Liver (tissue), 9 donors: ENCODE results near the gene GPATCH3. TPM values are rescaled to one million over a fixed set of nuclear protein-coding genes. Genes with fewer than 3 reads are reported as not detected.

Experiments used
- DNase-seq: peaks from one replicate; pipeline ENCODE4 v3.0.0-alpha.2; 2017; ENCODE audit warnings: low spot score
- H3K27ac ChIP-seq, 2 donors: one replicate each; pipeline ENCODE4 v1.7.0; 2013; ENCODE audit warnings: inconsistent platforms in 2 of 2, low read length in 2 of 2, control low read depth in 1 of 2, low read depth in 1 of 2, mild to moderate bottlenecking in 1 of 2
- H3K27me3 ChIP-seq, 4 donors: one replicate each; pipeline versions ENCODE4 v1.6.1 to v1.7.0; 2013; ENCODE audit warnings: low read length in 3 of 4, inconsistent platforms in 1 of 4, mild to moderate bottlenecking in 1 of 4, moderate library complexity in 1 of 4; ENCODE audit not compliant: control insufficient read depth in 4 of 4, insufficient read depth in 4 of 4
- H3K36me3 ChIP-seq, 4 donors: one replicate each; pipeline versions ENCODE4 v1.6.1 to v1.7.0; 2013; ENCODE audit warnings: low read length in 3 of 4, mild to moderate bottlenecking in 3 of 4, low read depth in 1 of 4, moderate library complexity in 1 of 4; ENCODE audit not compliant: control insufficient read depth in 4 of 4, insufficient read depth in 3 of 4
- H3K4me1 ChIP-seq, 4 donors: one replicate each; pipeline versions ENCODE4 v1.6.1 to v1.7.0; 2013; ENCODE audit warnings: low read length in 3 of 4, mild to moderate bottlenecking in 3 of 4, moderate library complexity in 1 of 4; ENCODE audit not compliant: control insufficient read depth in 4 of 4, insufficient read depth in 4 of 4
- H3K4me3 ChIP-seq, 3 donors: one replicate each; pipeline versions ENCODE4 v1.6.1 to v1.7.0; 2013; ENCODE audit warnings: low read length in 3 of 3, control low read depth in 1 of 3, low read depth in 1 of 3, mild to moderate bottlenecking in 1 of 3
- H3K9ac ChIP-seq, 2 donors: one replicate each; pipeline ENCODE4 v1.7.0; 2013; ENCODE audit warnings: low read length in 2 of 2, mild to moderate bottlenecking in 2 of 2, moderate library complexity in 2 of 2, control low read depth in 1 of 2, low read depth in 1 of 2
- H3K9me3 ChIP-seq, 4 donors: one replicate each; pipeline versions ENCODE4 v1.6.1 to v1.7.0; 2013; ENCODE audit warnings: low read length in 3 of 4; ENCODE audit not compliant: control insufficient read depth in 4 of 4
- EGR1 ChIP-seq, 2 donors: IDR thresholded peaks; 2 replicates each; pipeline ENCODE4 v1.6.1; 2016 to 2018; ENCODE audit warnings: antibody characterized with exemption in 2 of 2, low read depth in 2 of 2
- FOXA1 ChIP-seq: IDR thresholded peaks from 2 replicates; pipeline ENCODE4 v1.6.1; 2016; ENCODE audit warnings: antibody characterized with exemption
- FOXA2 ChIP-seq: IDR thresholded peaks from 2 replicates; pipeline ENCODE4 v1.6.1; 2016; ENCODE audit warnings: antibody characterized with exemption
- HNF4G ChIP-seq: IDR thresholded peaks from 2 replicates; pipeline ENCODE4 v1.6.1; 2016; ENCODE audit warnings: antibody characterized with exemption
- JUND ChIP-seq, 2 donors: IDR thresholded peaks; 2 replicates each; pipeline ENCODE4 v1.6.1; 2016; ENCODE audit warnings: antibody characterized with exemption in 2 of 2
- NR2F2 ChIP-seq: IDR thresholded peaks from 2 replicates; pipeline ENCODE4 v1.6.1; 2016; ENCODE audit warnings: antibody characterized with exemption
- RXRA ChIP-seq, 2 donors: IDR thresholded peaks; 2 replicates each; pipeline ENCODE4 v1.6.1; 2017 to 2018; ENCODE audit warnings: antibody characterized with exemption in 2 of 2, mild to moderate bottlenecking in 1 of 2
- SP1 ChIP-seq: IDR thresholded peaks from 2 replicates; pipeline ENCODE4 v1.6.1; 2018; ENCODE audit warnings: antibody characterized with exemption, mild to moderate bottlenecking
- TAF1 ChIP-seq: conservative IDR thresholded peaks from 2 replicates; pipeline ENCODE4 v1.6.1; 2016; ENCODE audit warnings: antibody characterized with exemption, mild to moderate bottlenecking
- YY1 ChIP-seq: IDR thresholded peaks from 2 replicates; pipeline ENCODE4 v1.6.1; 2016; ENCODE audit warnings: antibody characterized with exemption, mild to moderate bottlenecking
- WGBS: extraction: QIAGEN DNeasy Blood & Tissue Kit; methylation state at CpG from one replicate; pipeline ENCODE4 v1.1.7; 2013; 5-methylcytosine and 5-hydroxymethylcytosine counted together
- polyA plus RNA-seq, 2 donors: library from polyadenylated mRNA; stranded (reverse) in 1 of 2; unstranded in 1 of 2; fragments of 200-250 nt in 1 of 2; fragments of >200 nt in 1 of 2; fragmentation: Nextera tagmentation in 1 of 2; extraction: Ambion mirVana in 1 of 2; gene quantifications; one replicate each; pipeline versions ENCODE4 v1.2.1 to v1.2.3, GENCODE V29; 2013 to 2015
- total RNA-seq, 2 donors: library from RNA; depleted of rRNA; stranded (reverse); fragments of >200 nt; gene quantifications; one replicate each; pipeline ENCODE4 v1.2.3, GENCODE V29; 2014
- TF ChIP-seq, protein P1 (sequence below): fragments of 150-350 bp; IDR thresholded peaks from 2 replicates; pipeline ENCODE4 v1.5.1; 2017; ENCODE audit warnings: improper control_type of control experiment, low read depth, low read length; ENCODE audit not compliant: missing input control
- TF ChIP-seq, protein P2 (sequence below): IDR thresholded peaks from 2 replicates; pipeline ENCODE4 v1.6.1; 2016; ENCODE audit warnings: antibody characterized with exemption
- TF ChIP-seq, protein P3 (sequence below): IDR thresholded peaks from 2 replicates; pipeline ENCODE4 v1.6.1; 2016; ENCODE audit warnings: antibody characterized with exemption
- TF ChIP-seq, protein P4 (sequence below): IDR thresholded peaks from 2 replicates; pipeline ENCODE4 v1.6.1; 2016; ENCODE audit warnings: antibody characterized with exemption
- TF ChIP-seq, protein P5 (sequence below): IDR thresholded peaks from 2 replicates; pipeline ENCODE4 v1.6.1; 2016; ENCODE audit warnings: antibody characterized with exemption, mild to moderate bottlenecking
- donor health status: healthy.
- donor health status: healthy.
- donor health status: healthy.
- donor health status: healthy.
- donor health status: healthy.

The GPATCH3 gene
- total and polyA plus RNA-seq, 4 donors: 5.8 to 6.3 (median 6.2) TPM

DNA sequence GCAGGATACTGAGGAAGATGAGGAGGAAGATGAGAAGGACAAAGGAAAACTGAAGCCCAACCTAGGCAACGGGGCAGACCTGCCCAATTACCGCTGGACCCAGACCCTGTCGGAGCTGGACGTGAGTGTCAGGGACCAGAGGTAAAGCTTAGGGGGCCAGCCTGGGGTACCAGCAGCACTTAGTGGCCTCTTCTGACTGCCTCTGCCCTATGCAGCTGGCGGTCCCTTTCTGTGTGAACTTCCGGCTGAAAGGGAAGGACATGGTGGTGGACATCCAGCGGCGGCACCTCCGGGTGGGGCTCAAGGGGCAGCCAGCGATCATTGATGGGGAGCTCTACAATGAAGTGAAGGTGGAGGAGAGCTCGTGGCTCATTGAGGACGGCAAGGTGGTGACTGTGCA lies 42.4 kb upstream of the GPATCH3 start:
- TF ChIP-seq, protein P1, sequence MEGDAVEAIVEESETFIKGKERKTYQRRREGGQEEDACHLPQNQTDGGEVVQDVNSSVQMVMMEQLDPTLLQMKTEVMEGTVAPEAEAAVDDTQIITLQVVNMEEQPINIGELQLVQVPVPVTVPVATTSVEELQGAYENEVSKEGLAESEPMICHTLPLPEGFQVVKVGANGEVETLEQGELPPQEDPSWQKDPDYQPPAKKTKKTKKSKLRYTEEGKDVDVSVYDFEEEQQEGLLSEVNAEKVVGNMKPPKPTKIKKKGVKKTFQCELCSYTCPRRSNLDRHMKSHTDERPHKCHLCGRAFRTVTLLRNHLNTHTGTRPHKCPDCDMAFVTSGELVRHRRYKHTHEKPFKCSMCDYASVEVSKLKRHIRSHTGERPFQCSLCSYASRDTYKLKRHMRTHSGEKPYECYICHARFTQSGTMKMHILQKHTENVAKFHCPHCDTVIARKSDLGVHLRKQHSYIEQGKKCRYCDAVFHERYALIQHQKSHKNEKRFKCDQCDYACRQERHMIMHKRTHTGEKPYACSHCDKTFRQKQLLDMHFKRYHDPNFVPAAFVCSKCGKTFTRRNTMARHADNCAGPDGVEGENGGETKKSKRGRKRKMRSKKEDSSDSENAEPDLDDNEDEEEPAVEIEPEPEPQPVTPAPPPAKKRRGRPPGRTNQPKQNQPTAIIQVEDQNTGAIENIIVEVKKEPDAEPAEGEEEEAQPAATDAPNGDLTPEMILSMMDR: no peak
- TF ChIP-seq, protein P2, sequence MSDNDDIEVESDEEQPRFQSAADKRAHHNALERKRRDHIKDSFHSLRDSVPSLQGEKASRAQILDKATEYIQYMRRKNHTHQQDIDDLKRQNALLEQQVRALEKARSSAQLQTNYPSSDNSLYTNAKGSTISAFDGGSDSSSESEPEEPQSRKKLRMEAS: no peak
- TF ChIP-seq JUND (IDR thresholded peaks at IDR 0.05): no peak
- TF ChIP-seq YY1: no peak
- TF ChIP-seq SP1: no peak
- Histone ChIP-seq H3K27me3 (no peaks in the 10 kb centered on the region), H3K9me3 (no peaks in the 10 kb centered on the region), H3K27ac (no peak overlapping the region), H3K36me3 (peaks cover 5 to 15% (median 10%) of the 10 kb centered on the region in 4 donors), H3K9ac (no peak overlapping the region), H3K4me3 (no peak overlapping the region), H3K4me1 (peaks cover 39 to 72% (median 55%) of the 10 kb centered on the region in 4 donors)
- WGBS: 97% methylated on average over 12 of the region's 12 CpGs
- DNase-seq: no peak

DNA sequence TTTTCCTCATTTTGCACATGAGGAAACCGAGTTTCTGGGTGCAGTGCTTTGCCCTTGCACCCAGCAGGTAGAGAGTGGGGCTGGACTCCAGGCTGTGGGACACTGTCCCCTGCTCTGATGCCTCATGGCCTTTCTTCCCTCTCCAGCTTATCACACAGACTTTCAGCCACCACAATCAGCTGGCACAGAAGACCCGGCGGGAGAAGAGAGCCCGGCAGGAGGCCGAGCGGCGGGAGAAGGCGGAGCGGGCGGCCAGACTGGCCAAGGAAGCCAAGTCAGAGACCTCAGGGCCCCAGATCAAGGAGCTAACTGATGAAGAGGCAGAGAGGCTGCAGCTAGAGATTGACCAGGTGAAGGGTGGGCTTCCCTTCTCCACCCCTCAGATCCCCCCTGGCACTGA lies 41.0 kb upstream of the GPATCH3 start:
- 88% methylated on average over 10 of the region's 10 CpGs for WGBS
- no peaks in the 10 kb centered on the region for H3K9me3 ChIP-seq
- H3K27me3 ChIP-seq: no peaks in the 10 kb centered on the region
- H3K27ac ChIP-seq: no peak overlapping the region
- DNase-seq: no peak
- no peak overlapping the region for H3K9ac ChIP-seq
- peaks cover 38 to 72% (median 58%) of the 10 kb centered on the region in 4 donors for H3K4me1 ChIP-seq
- no peak overlapping the region for H3K4me3 ChIP-seq
- TF ChIP-seq YY1 (no peak), TAF1 (no peak), NR2F2 (no peak), SP1 (no peak), FOXA1 (no peak), FOXA2 (no peak), HNF4G (no peak), EGR1 (IDR thresholded peaks at IDR 0.05; ENCODE audit: low read depth in 2 of 2) (no peak), RXRA (IDR thresholded peaks at IDR 0.05) (no peak), JUND (IDR thresholded peaks at IDR 0.05) (no peak)
- TF ChIP-seq, protein P1: no peak
- TF ChIP-seq, protein P3, sequence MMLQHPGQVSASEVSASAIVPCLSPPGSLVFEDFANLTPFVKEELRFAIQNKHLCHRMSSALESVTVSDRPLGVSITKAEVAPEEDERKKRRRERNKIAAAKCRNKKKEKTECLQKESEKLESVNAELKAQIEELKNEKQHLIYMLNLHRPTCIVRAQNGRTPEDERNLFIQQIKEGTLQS: no peak
- TF ChIP-seq, protein P4, sequence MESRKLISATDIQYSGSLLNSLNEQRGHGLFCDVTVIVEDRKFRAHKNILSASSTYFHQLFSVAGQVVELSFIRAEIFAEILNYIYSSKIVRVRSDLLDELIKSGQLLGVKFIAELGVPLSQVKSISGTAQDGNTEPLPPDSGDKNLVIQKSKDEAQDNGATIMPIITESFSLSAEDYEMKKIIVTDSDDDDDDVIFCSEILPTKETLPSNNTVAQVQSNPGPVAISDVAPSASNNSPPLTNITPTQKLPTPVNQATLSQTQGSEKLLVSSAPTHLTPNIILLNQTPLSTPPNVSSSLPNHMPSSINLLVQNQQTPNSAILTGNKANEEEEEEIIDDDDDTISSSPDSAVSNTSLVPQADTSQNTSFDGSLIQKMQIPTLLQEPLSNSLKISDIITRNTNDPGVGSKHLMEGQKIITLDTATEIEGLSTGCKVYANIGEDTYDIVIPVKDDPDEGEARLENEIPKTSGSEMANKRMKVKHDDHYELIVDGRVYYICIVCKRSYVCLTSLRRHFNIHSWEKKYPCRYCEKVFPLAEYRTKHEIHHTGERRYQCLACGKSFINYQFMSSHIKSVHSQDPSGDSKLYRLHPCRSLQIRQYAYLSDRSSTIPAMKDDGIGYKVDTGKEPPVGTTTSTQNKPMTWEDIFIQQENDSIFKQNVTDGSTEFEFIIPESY: no peak
- TF ChIP-seq, protein P2: no peak
- TF ChIP-seq, protein P5, sequence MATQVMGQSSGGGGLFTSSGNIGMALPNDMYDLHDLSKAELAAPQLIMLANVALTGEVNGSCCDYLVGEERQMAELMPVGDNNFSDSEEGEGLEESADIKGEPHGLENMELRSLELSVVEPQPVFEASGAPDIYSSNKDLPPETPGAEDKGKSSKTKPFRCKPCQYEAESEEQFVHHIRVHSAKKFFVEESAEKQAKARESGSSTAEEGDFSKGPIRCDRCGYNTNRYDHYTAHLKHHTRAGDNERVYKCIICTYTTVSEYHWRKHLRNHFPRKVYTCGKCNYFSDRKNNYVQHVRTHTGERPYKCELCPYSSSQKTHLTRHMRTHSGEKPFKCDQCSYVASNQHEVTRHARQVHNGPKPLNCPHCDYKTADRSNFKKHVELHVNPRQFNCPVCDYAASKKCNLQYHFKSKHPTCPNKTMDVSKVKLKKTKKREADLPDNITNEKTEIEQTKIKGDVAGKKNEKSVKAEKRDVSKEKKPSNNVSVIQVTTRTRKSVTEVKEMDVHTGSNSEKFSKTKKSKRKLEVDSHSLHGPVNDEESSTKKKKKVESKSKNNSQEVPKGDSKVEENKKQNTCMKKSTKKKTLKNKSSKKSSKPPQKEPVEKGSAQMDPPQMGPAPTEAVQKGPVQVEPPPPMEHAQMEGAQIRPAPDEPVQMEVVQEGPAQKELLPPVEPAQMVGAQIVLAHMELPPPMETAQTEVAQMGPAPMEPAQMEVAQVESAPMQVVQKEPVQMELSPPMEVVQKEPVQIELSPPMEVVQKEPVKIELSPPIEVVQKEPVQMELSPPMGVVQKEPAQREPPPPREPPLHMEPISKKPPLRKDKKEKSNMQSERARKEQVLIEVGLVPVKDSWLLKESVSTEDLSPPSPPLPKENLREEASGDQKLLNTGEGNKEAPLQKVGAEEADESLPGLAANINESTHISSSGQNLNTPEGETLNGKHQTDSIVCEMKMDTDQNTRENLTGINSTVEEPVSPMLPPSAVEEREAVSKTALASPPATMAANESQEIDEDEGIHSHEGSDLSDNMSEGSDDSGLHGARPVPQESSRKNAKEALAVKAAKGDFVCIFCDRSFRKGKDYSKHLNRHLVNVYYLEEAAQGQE: no peak
- peaks cover 5 to 15% (median 10%) of the 10 kb centered on the region in 4 donors for H3K36me3 ChIP-seq
